Gastroesophageal sphincter (tissue), 4 donors: ENCODE data around the gene USP20. TPM values are rescaled to one million over a fixed set of nuclear protein-coding genes. Genes with fewer than 3 reads are reported as not detected.
A peak's percentile ranks its signal among the peaks of the same experiment; 100 is the strongest.

Experiments used
- ATAC-seq: fragments of 150-250 bp; one replicate; pipeline ENCODE4 v1.9.1; 2016; ENCODE audit warnings: mild to moderate bottlenecking, moderate library complexity
- H3K27ac ChIP-seq, 4 donors: fragments of 200-600 bp; sonication (generic) in 3 of 4; 1 replicate in 3 of 4; 2 replicates in 1 of 4; pipeline ENCODE4 v1.5.1; 2016 to 2019
- H3K27me3 ChIP-seq: fragments of 200-600 bp; sonication (generic); one replicate; pipeline ENCODE4 v1.5.1; 2019
- H3K36me3 ChIP-seq, 2 donors: fragments of 200-600 bp; sonication (generic); one replicate each; pipeline ENCODE4 v1.5.1; 2019; ENCODE audit warnings: control low read depth in 1 of 2
- H3K4me1 ChIP-seq, 3 donors: fragments of 200-600 bp; sonication (generic); 1 replicate in 2 of 3; 2 replicates in 1 of 3; pipeline ENCODE4 v1.5.1; 2016 to 2019; ENCODE audit warnings: control low read depth in 2 of 3
- H3K4me3 ChIP-seq, 2 donors: fragments of 200-600 bp; sonication (generic); one replicate each; pipeline ENCODE4 v1.5.1; 2019; ENCODE audit warnings: mild to moderate bottlenecking in 1 of 2, moderate library complexity in 1 of 2
- H3K9me3 ChIP-seq, 3 donors: fragments of 200-600 bp; sonication (generic); one replicate each; pipeline ENCODE4 v1.5.1; 2017 to 2019; ENCODE audit warnings: control low read depth in 2 of 3
- EP300 ChIP-seq: sonication (generic); formaldehyde crosslinking; IDR thresholded peaks from one replicate; pipeline ENCODE4 v1.6.1; 2017; ENCODE audit warnings: antibody characterized with exemption, mild to moderate bottlenecking
- POLR2A ChIP-seq, 2 donors: fragments of 450-650 bp; IDR thresholded peaks; one replicate each; pipeline ENCODE4 v1.6.1; 2017; ENCODE audit warnings: antibody characterized with exemption in 2 of 2, mild to moderate bottlenecking in 2 of 2, moderate library complexity in 1 of 2
- POLR2AphosphoS5 ChIP-seq: sonication (generic); formaldehyde crosslinking; IDR thresholded peaks from one replicate; pipeline ENCODE4 v1.6.1; 2017; ENCODE audit warnings: antibody characterized with exemption
- WGBS, 2 donors: methylation state at CpG; one replicate each; pipeline ENCODE4 v1.1.5; 2018; ENCODE audit warnings: low coverage in 1 of 2; 5-methylcytosine and 5-hydroxymethylcytosine counted together
- total RNA-seq, 4 donors: library from RNA; depleted of rRNA; stranded (reverse); fragments of >200 nt; gene quantifications; one replicate each; pipeline ENCODE4 v1.1.0, GENCODE V29; 2016
- TF ChIP-seq, protein P1 (sequence below), 4 experiments: fragments of 200-600 bp in 2 of 4; fragments of 450-650 bp in 2 of 4; sonication (generic) in 1 of 4; IDR thresholded peaks; one replicate each; pipeline ENCODE4 v1.5.1; 2017 to 2019; ENCODE audit warnings: antibody characterized with exemption in 4 of 4, mild to moderate bottlenecking in 2 of 4, moderate library complexity in 2 of 4

USP20 gene
- total RNA-seq, 4 donors from 2014 or later: 25.9 to 56.8 (median 33.4) TPM

DNA sequence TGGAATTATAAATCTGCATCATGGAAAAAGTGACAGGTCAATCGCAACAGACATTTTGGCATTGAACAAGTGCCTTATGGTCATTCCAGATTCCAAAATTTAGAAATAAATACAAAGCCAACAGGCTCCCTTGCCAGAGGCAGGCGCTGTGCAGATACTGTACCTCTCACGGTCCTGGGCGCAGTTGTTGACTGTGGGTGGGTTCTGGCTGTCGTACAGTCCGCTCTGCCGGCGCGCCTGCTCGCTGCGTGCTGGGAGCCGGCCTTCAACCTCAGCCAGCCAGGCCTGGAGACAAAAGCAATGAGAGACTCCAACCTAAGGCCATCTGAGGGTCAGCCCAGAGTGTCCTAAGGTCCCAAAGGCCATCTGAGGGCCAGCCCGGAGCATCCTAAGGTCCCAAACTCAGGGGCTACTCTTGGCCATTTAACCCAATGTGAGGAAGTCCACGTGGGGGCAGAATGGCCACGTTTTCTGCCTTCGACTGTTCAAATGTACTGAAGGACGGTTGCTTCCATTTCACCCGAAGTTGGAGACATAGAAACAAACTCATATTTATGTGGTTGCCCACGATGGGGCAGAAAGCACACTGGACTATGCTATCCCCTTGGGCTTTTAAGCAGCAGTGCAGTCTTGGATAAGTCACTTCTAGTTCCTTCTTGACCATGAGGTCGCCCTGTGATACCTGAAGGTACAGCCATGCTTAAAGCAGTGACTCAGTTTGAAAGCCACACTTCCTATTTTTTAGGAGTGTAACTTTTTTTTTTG lies 65.2 kb downstream of the USP20 start:
- WGBS, 2 donors: 75 to 81% methylated on average over 1 to 4 of the region's 20 CpGs
- H3K4me1 ChIP-seq: peaks cover 0 to 19% (median 0%) of the 10 kb centered on the region in 3 donors
- H3K27ac ChIP-seq: peak overlapping the region in 3 of 4 donors; percentile 8 to 35 (median 23)
- no peaks in the 10 kb centered on the region for H3K27me3 ChIP-seq
- H3K36me3 ChIP-seq: peaks cover 4 to 100% of the 10 kb centered on the region in 2 donors
- TF ChIP-seq, protein P1, sequence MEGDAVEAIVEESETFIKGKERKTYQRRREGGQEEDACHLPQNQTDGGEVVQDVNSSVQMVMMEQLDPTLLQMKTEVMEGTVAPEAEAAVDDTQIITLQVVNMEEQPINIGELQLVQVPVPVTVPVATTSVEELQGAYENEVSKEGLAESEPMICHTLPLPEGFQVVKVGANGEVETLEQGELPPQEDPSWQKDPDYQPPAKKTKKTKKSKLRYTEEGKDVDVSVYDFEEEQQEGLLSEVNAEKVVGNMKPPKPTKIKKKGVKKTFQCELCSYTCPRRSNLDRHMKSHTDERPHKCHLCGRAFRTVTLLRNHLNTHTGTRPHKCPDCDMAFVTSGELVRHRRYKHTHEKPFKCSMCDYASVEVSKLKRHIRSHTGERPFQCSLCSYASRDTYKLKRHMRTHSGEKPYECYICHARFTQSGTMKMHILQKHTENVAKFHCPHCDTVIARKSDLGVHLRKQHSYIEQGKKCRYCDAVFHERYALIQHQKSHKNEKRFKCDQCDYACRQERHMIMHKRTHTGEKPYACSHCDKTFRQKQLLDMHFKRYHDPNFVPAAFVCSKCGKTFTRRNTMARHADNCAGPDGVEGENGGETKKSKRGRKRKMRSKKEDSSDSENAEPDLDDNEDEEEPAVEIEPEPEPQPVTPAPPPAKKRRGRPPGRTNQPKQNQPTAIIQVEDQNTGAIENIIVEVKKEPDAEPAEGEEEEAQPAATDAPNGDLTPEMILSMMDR (IDR thresholded peaks at IDR 0.05): no peak
- no peak for TF ChIP-seq EP300
- TF ChIP-seq POLR2AphosphoS5: no peak
- TF ChIP-seq POLR2A (IDR thresholded peaks at IDR 0.05): no peak
- no peak overlapping the region for H3K4me3 ChIP-seq
- no peaks in the 10 kb centered on the region for H3K9me3 ChIP-seq
- no peak for ATAC-seq

DNA sequence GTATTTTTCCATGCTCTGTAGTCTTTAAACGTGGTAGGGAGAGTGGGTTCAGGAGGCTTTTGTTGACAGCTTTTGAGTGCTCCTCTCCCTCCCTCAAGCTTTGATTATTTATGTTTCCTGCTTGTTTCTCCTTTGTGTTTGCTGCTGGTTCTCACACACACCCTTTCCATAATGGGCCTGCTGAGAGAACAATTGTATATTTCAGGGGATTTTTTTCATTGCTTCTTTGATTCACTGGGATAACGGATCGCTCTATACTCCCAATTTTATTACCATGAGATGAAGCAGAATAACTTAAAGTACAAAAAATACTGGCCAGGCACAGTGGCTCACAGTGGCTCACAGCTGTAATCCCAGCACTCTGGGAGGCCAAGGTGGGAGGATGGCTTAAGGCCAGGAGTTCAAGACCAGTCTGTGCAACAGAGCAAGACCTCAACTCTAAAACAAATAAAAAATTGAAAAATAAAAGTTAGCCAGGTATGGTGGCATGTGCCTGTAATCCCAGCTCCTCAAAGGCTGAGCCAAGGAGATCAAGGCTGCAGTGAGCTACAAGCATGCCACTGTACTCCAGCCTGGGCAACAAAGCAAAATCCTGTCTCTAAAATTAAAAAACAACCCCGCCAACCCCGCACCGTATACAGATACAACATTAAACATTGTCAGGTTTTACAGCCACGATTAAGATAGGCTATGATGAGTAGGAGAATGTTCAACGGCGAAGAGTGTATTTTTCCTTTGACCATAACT lies 66.9 kb downstream of the USP20 start:
- Histone ChIP-seq H3K4me3 (no peak overlapping the region), H3K27ac (peak overlapping the region in 3 of 4 donors; percentile 22 to 48 (median 40)), H3K9me3 (no peaks in the 10 kb centered on the region), H3K36me3 (peaks cover 4 to 99% of the 10 kb centered on the region in 2 donors), H3K27me3 (no peaks in the 10 kb centered on the region), H3K4me1 (peaks cover 0 to 19% (median 0%) of the 10 kb centered on the region in 3 donors)
- TF ChIP-seq POLR2AphosphoS5 (no peak), POLR2A (IDR thresholded peaks at IDR 0.05) (no peak), EP300 (no peak)
- TF ChIP-seq, protein P1 (IDR thresholded peaks at IDR 0.05): no peak
- WGBS, 2 donors: 50 to 65% methylated on average over 8 to 9 of the region's 9 CpGs
- ATAC-seq: no peak

DNA sequence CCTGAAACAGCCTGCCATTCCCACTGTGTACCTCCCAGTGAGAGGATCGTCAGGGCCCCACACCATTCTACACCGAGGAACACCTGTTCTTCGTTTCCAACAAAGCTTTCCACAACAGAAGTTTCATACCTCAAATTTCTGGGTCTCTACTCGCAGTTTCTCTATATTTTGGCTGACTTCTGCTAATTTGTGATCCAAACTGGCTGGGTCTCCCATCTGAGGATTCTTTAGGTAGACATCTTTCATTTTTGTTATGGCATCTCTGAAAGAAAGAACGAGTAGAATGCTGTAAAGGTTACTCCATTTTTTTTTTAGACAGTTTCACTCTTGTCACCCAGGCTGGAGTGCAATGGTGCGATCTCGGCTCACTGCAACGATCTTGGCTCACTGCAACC lies 67.5 kb downstream of the USP20 start:
- ATAC-seq: no peak
- no peaks in the 10 kb centered on the region for H3K27me3 ChIP-seq
- no peak overlapping the region for H3K4me3 ChIP-seq
- no peaks in the 10 kb centered on the region for H3K9me3 ChIP-seq
- H3K4me1 ChIP-seq: peaks cover 0 to 19% (median 0%) of the 10 kb centered on the region in 3 donors
- H3K36me3 ChIP-seq: peaks cover 4 to 99% of the 10 kb centered on the region in 2 donors
- TF ChIP-seq POLR2A (IDR thresholded peaks at IDR 0.05) (no peak), EP300 (no peak), POLR2AphosphoS5 (no peak)
- TF ChIP-seq, protein P1 (IDR thresholded peaks at IDR 0.05): no peak
- WGBS, 2 donors: 45 to 64% methylated on average over 5 to 8 of the region's 8 CpGs
- H3K27ac ChIP-seq: peak overlapping the region in 3 of 4 donors; percentile 22 to 48 (median 40)

DNA sequence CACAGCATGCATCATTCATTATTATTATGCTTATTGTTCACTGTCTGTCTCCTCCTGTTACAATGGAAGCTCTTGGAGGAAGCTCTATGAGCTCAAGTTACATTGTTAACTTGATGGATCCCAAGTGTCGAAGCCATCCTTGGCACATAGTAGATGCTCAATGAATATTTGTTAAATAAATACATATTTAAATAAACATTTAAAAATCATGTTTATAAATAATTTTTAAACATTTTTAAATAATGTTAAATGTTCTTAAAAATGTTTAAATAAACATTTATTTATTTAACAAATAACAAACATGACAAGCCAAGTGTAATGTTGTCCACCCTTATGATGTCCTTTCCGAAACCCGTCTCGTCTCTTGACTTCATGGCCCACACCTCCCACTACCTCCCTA lies 69.5 kb downstream of the USP20 start:
- Histone ChIP-seq H3K9me3 (no peaks in the 10 kb centered on the region), H3K27ac (no peak overlapping the region), H3K36me3 (peaks cover 3 to 99% of the 10 kb centered on the region in 2 donors), H3K4me1 (peaks cover 0 to 6% (median 0%) of the 10 kb centered on the region in 3 donors), H3K27me3 (no peaks in the 10 kb centered on the region), H3K4me3 (no peak overlapping the region)
- no peak for ATAC-seq
- 95 to 96% methylated on average over 4 of the region's 4 CpGs for WGBS, 2 donors
- TF ChIP-seq POLR2AphosphoS5 (no peak), POLR2A (IDR thresholded peaks at IDR 0.05) (no peak), EP300 (no peak)
- TF ChIP-seq, protein P1 (IDR thresholded peaks at IDR 0.05): no peak
